ENCODE results near the gene HECW1.

- no peak for TF ChIP-seq EZH2 (IDR thresholded peaks at IDR 0.05; ENCODE audit: insufficient read depth, poor library complexity, severe bottlenecking)
- no peak for TF ChIP-seq EZH2phosphoT487 (IDR thresholded peaks at IDR 0.05; ENCODE audit: insufficient read depth, low read depth)
These were observed 19.6 kb upstream of the HECW1 start for GRCh38 chr7:43092819-43093218.
